Measurements from ENCODE around the gene ASS1. TPM values are rescaled to one million over a fixed set of nuclear protein-coding genes. Genes with fewer than 3 reads are reported as not detected.

ASS1 gene
- total RNA-seq, 1 experiment from 2014 or later = 26.2 TPM

DNA sequence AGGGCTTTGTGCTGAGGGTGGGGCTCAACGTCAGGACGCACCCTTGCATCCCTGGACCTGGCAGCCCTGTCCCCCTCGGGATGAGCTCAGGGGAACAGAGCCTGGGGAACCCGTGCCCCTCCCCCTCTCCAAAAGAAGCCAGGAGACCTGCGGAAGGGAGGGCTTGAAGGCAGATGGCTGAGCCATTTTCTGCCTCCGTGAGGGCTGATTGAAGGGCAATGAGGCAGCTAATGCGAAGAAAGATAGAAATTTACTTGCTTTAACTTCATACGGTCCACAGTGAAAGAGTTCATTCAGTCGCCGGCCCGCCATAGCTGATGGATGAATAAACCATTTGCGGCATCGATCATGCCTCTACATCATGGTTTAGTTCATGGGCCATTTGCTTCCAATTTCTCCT lies 28.8 kb downstream of the ASS1 start:
- BruUV-seq (replicated peaks) = no TSS peak
- Histone ChIP-seq H3K36me3 (ENCODE audit: control insufficient read depth, insufficient read depth, low read length) (no peaks in the 10 kb centered on the region), H3K27me3 (ENCODE audit: control insufficient read depth, insufficient read depth, low read length) (no peaks in the 10 kb centered on the region), H3K4me1 (ENCODE audit: control insufficient read depth, insufficient read depth, low read length) (no peaks in the 10 kb centered on the region), H3K27ac (ENCODE audit: low read length) (no peak overlapping the region), H3K9me3 (ENCODE audit: control insufficient read depth, insufficient read depth, low read depth, low read length) (no peaks in the 10 kb centered on the region), H3K4me3 (ENCODE audit: low read depth in 2 of 2, low read length in 2 of 2) (no peak overlapping the region)
- in situ Hi-C loops (cut with HindIII; ENCODE audit: low pct_unique_long_range_greater_than_20kb, low sequenced_read_pairs) (no loop called here), intact Hi-C loops (cut with micrococcal nuclease; ENCODE audit: unreplicated experiment) (no loop called here)
- POLR2A ChIA-PET = no interaction called here
- TF ChIP-seq TCF7L2 (IDR thresholded peaks at IDR 0.05; ENCODE audit: low read depth, low read length) = no peak
- TF ChIP-seq SIN3A (IDR thresholded peaks at IDR 0.05; ENCODE audit: borderline replicate concordance, insufficient read depth, low read depth, low read length) = no peak
- TF ChIP-seq POLR2AphosphoS5 (IDR thresholded peaks at IDR 0.05; ENCODE audit: low read depth, low read length) = no peak
- TF ChIP-seq CTCF (IDR thresholded peaks at IDR 0.05) = no peak
- TF ChIP-seq REST (IDR thresholded peaks at IDR 0.05; ENCODE audit: insufficient read depth in 1 of 2, low read depth in 2 of 2, low read length in 1 of 2) = no peak
- CTCF ChIA-PET = no interaction called here
- DNase-seq (ENCODE audit: low read depth, low spot score) (no peak), ATAC-seq (no peak)

GRCh38 chr9:130474106-130474505 lies 29.3 kb downstream of the ASS1 start:
- Histone ChIP-seq H3K36me3 (ENCODE audit: control insufficient read depth, insufficient read depth, low read length) (no peaks in the 10 kb centered on the region), H3K9me3 (ENCODE audit: control insufficient read depth, insufficient read depth, low read depth, low read length) (no peaks in the 10 kb centered on the region), H3K4me3 (ENCODE audit: low read depth in 2 of 2, low read length in 2 of 2) (no peak overlapping the region), H3K27ac (ENCODE audit: low read length) (no peak overlapping the region), H3K4me1 (ENCODE audit: control insufficient read depth, insufficient read depth, low read length) (no peaks in the 10 kb centered on the region), H3K27me3 (ENCODE audit: control insufficient read depth, insufficient read depth, low read length) (no peaks in the 10 kb centered on the region)
- BruUV-seq (replicated peaks) = no TSS peak
- POLR2A ChIA-PET = interaction anchor here (0.8 kb wide), 1 partner anchor 15 kb away, joined by 4 read pairs; no protein-coding TSS in a partner anchor
- no peak for ATAC-seq
- in situ Hi-C loops (cut with HindIII; ENCODE audit: low pct_unique_long_range_greater_than_20kb, low sequenced_read_pairs) = no loop called here
- intact Hi-C loops (cut with micrococcal nuclease; ENCODE audit: unreplicated experiment) = no loop called here
- no peak for DNase-seq (ENCODE audit: low read depth, low spot score)
- CTCF ChIA-PET = no interaction called here
- TF ChIP-seq SIN3A (IDR thresholded peaks at IDR 0.05; ENCODE audit: borderline replicate concordance, insufficient read depth, low read depth, low read length) (no peak), TCF7L2 (IDR thresholded peaks at IDR 0.05; ENCODE audit: low read depth, low read length) (no peak), POLR2AphosphoS5 (IDR thresholded peaks at IDR 0.05; ENCODE audit: low read depth, low read length) (no peak), CTCF (IDR thresholded peaks at IDR 0.05) (no peak), REST (IDR thresholded peaks at IDR 0.05; ENCODE audit: insufficient read depth in 1 of 2, low read depth in 2 of 2, low read length in 1 of 2) (no peak)
